HL-60 (cell line): ENCODE measurements around the gene SLC26A8.

ENCODE experiments used
- CTCF ChIP-seq: IDR thresholded peaks from one replicate; pipeline ENCODE4 v1.5.1; 2011; ENCODE audit warnings: low read length, control low read depth, inconsistent platforms; ENCODE audit not compliant: insufficient read depth
- TF ChIP-seq, protein P1 (sequence below): IDR thresholded peaks from 2 replicates; pipeline ENCODE4 v1.6.1; 2012; ENCODE audit warnings: low read depth; ENCODE audit not compliant: insufficient replicate concordance

- no peak for TF ChIP-seq CTCF
- TF ChIP-seq, protein P1, sequence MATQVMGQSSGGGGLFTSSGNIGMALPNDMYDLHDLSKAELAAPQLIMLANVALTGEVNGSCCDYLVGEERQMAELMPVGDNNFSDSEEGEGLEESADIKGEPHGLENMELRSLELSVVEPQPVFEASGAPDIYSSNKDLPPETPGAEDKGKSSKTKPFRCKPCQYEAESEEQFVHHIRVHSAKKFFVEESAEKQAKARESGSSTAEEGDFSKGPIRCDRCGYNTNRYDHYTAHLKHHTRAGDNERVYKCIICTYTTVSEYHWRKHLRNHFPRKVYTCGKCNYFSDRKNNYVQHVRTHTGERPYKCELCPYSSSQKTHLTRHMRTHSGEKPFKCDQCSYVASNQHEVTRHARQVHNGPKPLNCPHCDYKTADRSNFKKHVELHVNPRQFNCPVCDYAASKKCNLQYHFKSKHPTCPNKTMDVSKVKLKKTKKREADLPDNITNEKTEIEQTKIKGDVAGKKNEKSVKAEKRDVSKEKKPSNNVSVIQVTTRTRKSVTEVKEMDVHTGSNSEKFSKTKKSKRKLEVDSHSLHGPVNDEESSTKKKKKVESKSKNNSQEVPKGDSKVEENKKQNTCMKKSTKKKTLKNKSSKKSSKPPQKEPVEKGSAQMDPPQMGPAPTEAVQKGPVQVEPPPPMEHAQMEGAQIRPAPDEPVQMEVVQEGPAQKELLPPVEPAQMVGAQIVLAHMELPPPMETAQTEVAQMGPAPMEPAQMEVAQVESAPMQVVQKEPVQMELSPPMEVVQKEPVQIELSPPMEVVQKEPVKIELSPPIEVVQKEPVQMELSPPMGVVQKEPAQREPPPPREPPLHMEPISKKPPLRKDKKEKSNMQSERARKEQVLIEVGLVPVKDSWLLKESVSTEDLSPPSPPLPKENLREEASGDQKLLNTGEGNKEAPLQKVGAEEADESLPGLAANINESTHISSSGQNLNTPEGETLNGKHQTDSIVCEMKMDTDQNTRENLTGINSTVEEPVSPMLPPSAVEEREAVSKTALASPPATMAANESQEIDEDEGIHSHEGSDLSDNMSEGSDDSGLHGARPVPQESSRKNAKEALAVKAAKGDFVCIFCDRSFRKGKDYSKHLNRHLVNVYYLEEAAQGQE = no peak
These were observed 81.1 kb downstream of the SLC26A8 start for GRCh38 chr6:35943390-35943789.
